ENCODE data around the gene RALB. TPM values are rescaled to one million over a fixed set of nuclear protein-coding genes. Genes with fewer than 3 reads are reported as not detected.

RALB gene
- total and polyA plus RNA-seq, 2 experiments from 2014 or later = 15.2 to 17.4 TPM

DNA sequence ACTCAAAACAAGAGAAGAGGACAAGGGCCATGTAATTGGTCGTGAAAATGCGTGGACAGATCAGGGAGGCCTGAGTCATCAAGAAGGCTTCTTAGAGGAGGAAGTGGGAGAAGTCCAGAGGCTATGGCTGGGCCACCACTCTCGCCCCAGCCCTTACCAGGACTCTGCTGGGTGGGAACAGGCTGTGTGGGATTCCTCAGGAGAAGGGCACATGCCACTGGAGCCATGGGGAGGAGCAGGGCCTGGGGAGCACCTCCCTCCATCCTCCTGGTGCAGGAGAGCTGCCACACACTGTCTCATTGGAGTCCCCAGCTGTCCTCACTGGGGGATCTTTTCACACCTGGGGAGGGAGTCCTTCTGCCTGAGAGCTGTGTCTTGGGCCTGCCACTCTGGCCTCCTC, 9.4 kb upstream of the RALB start (continued):
- TF ChIP-seq, protein P1, sequence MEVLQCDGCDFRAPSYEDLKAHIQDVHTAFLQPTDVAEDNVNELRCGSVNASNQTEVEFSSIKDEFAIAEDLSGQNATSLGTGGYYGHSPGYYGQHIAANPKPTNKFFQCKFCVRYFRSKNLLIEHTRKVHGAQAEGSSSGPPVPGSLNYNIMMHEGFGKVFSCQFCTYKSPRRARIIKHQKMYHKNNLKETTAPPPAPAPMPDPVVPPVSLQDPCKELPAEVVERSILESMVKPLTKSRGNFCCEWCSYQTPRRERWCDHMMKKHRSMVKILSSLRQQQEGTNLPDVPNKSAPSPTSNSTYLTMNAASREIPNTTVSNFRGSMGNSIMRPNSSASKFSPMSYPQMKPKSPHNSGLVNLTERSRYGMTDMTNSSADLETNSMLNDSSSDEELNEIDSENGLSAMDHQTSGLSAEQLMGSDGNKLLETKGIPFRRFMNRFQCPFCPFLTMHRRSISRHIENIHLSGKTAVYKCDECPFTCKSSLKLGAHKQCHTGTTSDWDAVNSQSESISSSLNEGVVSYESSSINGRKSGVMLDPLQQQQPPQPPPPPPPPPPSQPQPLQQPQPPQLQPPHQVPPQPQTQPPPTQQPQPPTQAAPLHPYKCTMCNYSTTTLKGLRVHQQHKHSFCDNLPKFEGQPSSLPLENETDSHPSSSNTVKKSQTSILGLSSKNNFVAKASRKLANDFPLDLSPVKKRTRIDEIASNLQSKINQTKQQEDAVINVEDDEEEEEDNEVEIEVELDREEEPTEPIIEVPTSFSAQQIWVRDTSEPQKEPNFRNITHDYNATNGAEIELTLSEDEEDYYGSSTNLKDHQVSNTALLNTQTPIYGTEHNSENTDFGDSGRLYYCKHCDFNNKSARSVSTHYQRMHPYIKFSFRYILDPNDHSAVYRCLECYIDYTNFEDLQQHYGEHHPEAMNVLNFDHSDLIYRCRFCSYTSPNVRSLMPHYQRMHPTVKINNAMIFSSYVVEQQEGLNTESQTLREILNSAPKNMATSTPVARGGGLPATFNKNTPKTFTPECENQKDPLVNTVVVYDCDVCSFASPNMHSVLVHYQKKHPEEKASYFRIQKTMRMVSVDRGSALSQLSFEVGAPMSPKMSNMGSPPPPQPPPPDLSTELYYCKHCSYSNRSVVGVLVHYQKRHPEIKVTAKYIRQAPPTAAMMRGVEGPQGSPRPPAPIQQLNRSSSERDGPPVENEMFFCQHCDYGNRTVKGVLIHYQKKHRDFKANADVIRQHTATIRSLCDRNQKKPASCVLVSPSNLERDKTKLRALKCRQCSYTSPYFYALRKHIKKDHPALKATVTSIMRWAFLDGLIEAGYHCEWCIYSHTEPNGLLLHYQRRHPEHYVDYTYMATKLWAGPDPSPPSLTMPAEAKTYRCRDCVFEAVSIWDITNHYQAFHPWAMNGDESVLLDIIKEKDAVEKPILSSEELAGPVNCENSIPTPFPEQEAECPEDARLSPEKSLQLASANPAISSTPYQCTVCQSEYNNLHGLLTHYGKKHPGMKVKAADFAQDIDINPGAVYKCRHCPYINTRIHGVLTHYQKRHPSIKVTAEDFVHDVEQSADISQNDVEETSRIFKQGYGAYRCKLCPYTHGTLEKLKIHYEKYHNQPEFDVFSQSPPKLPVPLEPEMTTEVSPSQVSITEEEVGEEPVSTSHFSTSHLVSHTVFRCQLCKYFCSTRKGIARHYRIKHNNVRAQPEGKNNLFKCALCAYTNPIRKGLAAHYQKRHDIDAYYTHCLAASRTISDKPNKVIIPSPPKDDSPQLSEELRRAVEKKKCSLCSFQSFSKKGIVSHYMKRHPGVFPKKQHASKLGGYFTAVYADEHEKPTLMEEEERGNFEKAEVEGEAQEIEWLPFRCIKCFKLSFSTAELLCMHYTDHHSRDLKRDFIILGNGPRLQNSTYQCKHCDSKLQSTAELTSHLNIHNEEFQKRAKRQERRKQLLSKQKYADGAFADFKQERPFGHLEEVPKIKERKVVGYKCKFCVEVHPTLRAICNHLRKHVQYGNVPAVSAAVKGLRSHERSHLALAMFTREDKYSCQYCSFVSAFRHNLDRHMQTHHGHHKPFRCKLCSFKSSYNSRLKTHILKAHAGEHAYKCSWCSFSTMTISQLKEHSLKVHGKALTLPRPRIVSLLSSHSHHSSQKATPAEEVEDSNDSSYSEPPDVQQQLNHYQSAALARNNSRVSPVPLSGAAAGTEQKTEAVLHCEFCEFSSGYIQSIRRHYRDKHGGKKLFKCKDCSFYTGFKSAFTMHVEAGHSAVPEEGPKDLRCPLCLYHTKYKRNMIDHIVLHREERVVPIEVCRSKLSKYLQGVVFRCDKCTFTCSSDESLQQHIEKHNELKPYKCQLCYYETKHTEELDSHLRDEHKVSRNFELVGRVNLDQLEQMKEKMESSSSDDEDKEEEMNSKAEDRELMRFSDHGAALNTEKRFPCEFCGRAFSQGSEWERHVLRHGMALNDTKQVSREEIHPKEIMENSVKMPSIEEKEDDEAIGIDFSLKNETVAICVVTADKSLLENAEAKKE (CRISPR knock-in tag; IDR thresholded peaks at IDR 0.05) = no peak
- TF ChIP-seq ETS1 (IDR thresholded peaks at IDR 0.05) = no peak

- no peaks in the 10 kb centered on the region for H3F3A ChIP-seq (replicated peaks; ENCODE audit: low read depth)
- Mint-ChIP-seq H3K4me3 (no peak overlapping the region), H3K4me1 (peaks cover 44% of the 10 kb centered on the region), H3K27ac (no peak overlapping the region), H3K36me3 (ENCODE audit: low read depth) (0 out of 3 replicates have a peak, but pooled peaks cover 3% of the 10 kb centered on the region), H3K27me3 (ENCODE audit: insufficient read depth, low read depth, poor library complexity) (peaks cover 20% of the 10 kb centered on the region), H3K9me3 (no peaks in the 10 kb centered on the region; the same call in 2 of the 3 replicates)
- no peaks in the 10 kb centered on the region for H4K20me1 ChIP-seq (replicated peaks; ENCODE audit: insufficient read depth)
- no peak overlapping the region for H3K27ac ChIP-seq (ENCODE audit: low read depth)
- ATAC-seq = no peak
- H3K4me2 ChIP-seq = no peak overlapping the region
- no peaks in the 10 kb centered on the region for H3K79me2 ChIP-seq (replicated peaks; ENCODE audit: insufficient read depth)
- H3K27me3 ChIP-seq (ENCODE audit: insufficient read depth) = 0 out of 2 replicates have a peak, but pooled peaks cover 2% of the 10 kb centered on the region
- H3K4me1 ChIP-seq (ENCODE audit: insufficient read depth) = peaks cover 27% of the 10 kb centered on the region
- no peaks in the 10 kb centered on the region for H3K36me3 ChIP-seq (ENCODE audit: insufficient read depth)
- DNase-seq (ENCODE audit: low spot score) = no peak
- no peaks in the 10 kb centered on the region for H3K9me2 ChIP-seq (ENCODE audit: insufficient read depth)
- H3K4me3 ChIP-seq = no peak overlapping the region
- H2AFZ ChIP-seq = no peak overlapping the region
- TF ChIP-seq, protein P2, sequence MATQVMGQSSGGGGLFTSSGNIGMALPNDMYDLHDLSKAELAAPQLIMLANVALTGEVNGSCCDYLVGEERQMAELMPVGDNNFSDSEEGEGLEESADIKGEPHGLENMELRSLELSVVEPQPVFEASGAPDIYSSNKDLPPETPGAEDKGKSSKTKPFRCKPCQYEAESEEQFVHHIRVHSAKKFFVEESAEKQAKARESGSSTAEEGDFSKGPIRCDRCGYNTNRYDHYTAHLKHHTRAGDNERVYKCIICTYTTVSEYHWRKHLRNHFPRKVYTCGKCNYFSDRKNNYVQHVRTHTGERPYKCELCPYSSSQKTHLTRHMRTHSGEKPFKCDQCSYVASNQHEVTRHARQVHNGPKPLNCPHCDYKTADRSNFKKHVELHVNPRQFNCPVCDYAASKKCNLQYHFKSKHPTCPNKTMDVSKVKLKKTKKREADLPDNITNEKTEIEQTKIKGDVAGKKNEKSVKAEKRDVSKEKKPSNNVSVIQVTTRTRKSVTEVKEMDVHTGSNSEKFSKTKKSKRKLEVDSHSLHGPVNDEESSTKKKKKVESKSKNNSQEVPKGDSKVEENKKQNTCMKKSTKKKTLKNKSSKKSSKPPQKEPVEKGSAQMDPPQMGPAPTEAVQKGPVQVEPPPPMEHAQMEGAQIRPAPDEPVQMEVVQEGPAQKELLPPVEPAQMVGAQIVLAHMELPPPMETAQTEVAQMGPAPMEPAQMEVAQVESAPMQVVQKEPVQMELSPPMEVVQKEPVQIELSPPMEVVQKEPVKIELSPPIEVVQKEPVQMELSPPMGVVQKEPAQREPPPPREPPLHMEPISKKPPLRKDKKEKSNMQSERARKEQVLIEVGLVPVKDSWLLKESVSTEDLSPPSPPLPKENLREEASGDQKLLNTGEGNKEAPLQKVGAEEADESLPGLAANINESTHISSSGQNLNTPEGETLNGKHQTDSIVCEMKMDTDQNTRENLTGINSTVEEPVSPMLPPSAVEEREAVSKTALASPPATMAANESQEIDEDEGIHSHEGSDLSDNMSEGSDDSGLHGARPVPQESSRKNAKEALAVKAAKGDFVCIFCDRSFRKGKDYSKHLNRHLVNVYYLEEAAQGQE (IDR thresholded peaks at IDR 0.05; ENCODE audit: unreplicated experiment) = no peak
Measured at GRCh38 chr2:120243875-120244553, 8.6 kb upstream of the RALB start.

Data from GM23338 (cell line).